NT2/D1 (cell line): ENCODE data around the gene TBC1D7.

Experiments used
- SUZ12 ChIP-seq: IDR thresholded peaks from 2 replicates; pipeline ENCODE4 v1.6.1; 2011; ENCODE audit not compliant: insufficient read length, insufficient read depth; ENCODE audit errors: extremely low read depth
- YY1 ChIP-seq: IDR thresholded peaks from 2 replicates; pipeline ENCODE4 v1.6.1; 2011; ENCODE audit not compliant: insufficient read length, insufficient read depth
- ZNF274 ChIP-seq: IDR thresholded peaks from 2 replicates; pipeline ENCODE4 v1.6.1; 2011; ENCODE audit warnings: mild to moderate bottlenecking, low read depth, low read length

DNA sequence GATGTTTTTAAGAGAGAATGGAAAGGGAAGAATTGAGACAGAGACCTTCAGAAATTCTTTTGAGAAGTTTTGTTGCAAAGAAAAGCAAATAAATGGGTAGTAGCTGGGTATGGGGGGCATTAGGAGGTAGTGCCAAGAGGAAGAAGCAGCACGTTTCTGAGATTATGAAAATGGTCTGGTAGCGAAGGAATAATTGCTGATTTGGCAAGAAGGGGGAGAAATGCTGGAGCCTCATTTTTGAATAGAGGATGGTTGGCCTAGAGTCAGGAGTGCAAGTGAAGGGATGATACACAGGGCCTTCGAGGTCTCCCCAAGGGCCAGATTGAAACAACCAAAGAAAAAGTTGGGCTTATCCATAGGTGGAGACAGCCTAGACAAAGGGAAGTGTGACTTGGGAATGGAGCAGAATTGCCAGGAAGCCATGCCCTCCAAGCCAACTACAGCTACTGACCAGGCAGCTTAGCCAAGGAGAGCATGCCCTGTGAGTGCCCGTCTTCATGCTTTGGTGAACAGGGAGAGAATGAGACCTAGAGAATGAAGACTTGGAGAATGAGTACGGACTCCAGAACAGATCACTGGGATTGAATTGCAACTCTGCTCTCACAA, 14.2 kb upstream of the TBC1D7 start:
- TF ChIP-seq ZNF274 (no peak), SUZ12 (no peak), YY1 (no peak)
